HG03571 (cell line): Measurements from ENCODE around the gene TRMT1.

Source experiments
- ATAC-seq: cut with Tn5 transposase; IDR thresholded peaks from one replicate; pipeline ENCODE4 v1.9.1; 2021; ENCODE audit not compliant: unreplicated experiment

TRMT1 gene

DNA sequence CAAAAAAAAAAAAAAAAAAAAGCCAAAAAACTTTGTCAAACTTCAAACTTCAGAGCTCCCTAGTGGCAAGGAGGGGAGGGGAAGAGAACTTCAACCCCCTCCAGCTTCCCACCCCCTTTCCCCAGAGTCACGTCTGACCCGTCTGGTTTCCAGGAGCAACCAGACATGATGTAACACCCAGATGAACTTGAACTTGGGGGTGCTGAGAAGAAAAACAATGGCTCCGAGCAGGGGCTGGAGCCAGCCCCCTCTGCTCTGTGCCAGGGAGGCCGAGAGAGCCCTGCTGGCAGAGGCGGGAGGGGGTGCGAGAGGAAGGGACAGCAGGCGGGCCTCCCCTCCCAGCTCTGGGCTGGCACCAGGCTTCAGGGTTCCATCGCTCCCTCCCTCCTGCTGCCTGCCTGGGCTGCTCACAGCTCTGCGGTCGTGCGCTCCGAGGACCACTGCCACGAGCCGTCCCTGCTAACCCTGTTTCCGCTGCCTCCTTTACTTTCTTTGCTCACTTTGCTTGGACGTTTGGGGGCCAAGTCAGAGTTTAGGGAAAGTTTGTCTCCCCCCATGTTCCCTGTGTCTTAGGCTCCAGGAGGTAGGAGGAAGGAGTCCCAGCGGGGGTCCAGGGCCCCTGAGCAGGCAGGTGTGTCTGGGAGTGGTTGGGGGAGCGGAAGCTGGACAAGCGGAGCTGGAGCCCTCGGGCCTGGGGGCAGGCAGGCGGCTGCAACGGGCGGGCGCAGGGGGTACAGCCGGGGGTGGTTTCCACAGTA lies 25.0 kb downstream of the TRMT1 start:
- ATAC-seq, result no peak

DNA sequence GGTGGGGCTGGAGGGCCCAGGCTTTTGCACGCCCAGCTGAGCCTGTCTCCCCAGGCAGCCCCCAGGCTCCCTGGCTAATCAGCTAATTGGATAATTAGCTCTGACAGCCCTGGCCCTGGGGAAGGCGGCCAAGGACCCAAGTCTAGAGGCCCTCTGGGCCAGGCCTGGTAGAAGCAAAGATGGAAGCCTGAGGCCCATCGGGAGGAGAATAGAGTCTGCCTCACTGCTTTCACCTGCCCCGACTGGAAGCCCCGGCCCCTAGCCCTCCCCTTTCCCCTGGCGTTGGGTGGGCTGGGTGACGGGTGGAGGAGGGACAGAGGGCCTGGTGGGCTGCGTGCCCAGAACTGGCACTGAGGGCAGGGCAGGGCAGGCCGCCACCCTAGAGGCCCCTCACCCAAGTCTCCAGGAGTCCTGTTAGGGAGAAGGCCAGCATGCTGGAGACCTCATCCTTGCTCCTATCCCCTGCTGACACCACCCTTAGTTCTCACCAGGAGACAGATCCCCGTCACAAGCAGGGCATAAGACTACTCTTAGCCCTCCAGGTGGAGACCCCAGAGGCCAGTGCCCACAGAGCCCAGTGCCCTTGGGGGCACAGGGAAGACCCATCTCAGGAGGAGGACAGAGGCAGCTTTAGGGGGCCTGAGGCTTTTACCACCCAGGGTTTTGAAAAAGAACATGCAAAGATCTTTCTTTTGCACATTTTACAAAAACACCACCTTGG lies 25.9 kb downstream of the TRMT1 start:
- no peak for ATAC-seq

DNA sequence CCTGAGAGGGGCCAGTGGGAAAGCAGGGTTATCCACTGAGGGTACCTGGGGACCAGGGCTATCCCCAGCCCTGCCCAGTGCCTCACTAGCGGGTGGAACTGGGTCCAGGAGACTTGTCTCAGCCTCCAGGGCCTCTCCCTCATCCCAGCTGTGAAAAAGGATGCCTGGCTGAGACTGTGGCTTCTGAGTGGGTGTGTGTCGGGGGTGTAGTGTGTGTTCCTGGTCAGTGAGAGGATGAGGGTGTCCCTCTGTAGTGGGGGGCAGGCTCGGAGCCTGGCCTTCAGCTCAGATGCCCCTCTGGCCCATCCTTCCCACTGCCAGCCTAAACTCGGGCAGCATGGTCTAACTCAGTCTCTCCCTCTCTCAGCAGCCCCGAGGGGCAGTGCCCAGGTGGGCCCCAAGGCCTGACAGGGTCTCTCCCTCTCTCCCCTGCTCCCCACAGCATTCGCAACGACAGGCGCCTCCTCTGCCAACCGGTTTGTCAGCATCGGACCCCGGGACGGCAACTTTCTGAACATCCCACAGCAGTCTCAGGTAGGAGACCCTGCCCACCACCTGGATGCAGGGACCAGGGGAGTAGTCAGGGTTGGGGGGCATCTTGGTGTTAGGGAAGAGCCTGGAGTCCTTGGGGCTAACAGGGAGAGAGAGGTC lies 26.6 kb downstream of the TRMT1 start:
- no peak for ATAC-seq

DNA sequence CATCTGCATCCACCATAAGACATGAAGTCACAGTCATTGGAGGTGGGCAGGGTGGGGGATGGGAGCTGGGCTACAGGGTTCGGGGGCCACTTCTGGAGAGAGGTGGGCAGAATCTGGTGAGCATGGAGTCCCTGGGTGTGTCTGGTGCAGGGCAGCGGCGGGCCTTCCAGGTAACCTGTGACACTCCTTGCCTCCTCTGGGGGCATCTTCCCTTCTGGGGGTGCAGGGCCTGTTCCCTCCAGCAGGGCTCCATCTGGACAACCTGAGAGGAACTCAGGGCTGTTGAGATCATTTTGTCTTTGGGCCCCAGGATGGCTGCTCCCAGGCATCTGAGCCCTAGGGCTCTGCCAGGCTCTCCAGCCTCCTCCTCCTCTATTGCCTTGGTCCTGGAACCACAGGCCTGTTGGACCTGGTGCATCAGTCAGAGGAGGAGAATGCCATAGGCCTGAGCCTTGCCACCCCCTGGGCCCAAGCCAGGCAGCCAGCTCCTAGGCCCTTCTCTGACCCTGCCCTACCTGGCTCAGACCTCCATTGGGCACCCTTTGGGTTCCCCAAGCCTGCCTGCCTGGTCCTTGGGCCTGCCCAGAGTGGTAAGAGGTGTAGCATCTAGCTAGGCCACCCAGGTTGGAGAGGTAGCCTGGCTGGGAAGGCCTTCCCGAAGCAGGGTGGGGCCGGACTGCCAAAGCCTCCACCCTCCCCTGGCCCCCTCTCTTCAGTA lies 27.2 kb downstream of the TRMT1 start:
- no peak for ATAC-seq

DNA sequence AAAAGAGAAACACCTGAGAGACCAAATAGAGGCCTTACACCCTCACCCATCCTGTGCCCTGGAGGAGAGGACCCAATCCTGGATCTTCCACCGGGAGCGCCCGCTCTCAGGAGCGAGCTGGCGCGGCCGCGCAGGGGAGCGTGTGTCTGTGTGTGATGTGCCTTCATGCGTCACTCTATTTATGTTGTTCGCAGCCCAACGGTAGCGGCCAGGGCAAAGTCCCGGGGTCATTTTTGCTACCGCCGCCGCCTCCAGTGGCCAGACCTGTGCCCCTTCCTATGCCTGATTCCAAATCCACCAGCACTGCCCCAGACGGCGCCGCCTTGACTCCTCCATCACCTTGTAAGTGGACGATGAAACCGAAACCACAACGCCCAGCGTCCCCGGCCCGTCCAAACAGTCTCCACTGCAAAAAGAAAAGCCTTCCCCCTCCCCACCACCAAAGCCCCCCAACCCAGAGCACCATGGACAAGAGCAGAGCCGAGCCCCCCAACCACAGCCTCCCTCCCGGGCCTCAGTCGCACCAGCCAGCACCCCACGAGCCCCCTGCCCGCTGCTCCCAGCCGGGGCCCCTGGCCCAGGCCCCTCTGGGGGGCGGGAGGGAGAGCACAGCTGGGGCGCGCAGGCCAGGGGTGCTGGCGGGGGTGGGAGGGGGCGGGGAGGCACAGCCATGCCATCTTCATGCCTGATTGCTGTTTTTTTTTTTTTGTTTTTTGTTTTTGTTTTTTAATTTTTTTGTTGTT lies 28.6 kb downstream of the TRMT1 start:
- ATAC-seq, result no peak

- ATAC-seq, result no peak
Observed at GRCh38 chr19:13087295-13087694, 29.2 kb downstream of the TRMT1 start.

DNA sequence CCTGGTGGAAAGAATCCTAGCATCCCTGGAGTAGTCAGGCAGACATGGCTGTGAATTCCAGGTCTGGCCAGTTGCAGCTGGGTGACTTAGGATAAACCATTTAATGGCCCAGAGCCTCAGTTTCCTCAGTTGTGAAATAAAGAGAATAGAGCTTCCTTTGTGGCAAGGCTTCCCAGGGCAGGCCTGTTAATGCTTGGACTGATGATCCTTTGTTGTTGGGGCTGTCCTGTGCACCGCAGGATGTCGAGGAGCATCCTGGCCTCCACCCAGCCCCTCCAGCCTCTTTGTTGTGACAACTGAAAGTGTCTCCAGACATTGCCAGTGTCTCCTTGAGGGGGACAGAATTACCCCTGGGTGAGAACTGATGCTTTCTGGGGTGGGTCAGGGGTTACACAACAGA lies 30.2 kb downstream of the TRMT1 start:
- no peak for ATAC-seq

DNA sequence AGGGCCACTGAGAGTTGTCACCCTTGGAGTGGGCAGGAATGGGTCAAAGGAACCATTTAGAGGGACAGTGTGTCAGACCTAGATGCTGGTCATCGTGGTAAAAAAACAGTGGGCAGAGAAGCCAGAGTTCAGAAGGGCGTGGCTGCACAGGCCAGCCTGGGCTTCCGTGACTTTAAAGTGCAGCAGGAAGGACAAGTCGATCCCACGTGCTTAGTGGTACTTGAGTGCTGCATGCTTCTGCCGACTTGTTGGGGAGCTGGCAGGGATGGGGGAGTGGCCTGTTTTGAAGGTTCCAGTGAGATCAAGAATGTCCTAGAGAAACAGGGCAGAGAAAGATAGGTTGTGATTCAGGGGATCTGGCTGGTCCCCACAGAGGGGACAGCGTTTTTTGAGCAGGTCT lies 30.9 kb downstream of the TRMT1 start:
- no peak for ATAC-seq

DNA sequence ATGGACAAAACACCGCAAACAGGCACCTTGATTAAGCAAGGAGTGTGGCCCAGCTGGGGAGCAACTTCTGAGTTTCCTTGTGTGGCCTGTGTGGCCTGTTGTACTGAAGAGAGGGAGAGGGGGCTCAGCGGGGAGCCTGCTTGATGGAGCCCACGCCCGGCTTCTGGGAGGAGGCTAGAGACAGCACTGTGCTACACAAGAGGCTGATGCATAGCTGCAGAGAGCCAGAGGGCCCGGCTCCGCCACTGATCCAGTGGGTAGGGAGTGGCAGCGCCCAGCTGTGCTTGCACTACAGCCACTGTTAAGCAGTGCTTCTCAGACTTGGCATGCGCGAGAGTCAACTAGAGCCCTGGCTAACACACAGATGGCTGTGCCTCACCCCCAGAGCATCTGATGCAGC lies 32.9 kb downstream of the TRMT1 start:
- ATAC-seq, result no peak

DNA sequence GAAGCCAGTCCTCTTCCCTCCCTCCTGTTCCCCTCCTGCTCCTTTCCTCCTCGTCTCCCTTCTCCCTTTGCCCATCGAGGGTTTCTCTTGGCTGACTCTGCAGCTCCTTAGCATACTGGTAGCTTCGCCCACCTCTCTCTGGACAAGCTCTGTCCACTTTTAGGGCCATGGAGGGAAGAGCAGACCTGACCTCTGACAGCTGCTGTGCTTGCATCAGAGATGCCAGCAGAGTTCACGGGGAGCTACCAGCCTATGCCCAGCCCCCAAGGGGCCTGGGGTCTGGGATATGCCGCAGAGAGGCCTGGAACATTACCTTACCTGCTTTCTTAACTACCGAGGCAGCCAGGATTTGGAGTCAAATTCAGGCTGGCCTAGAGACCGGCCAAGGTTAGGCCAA lies 33.5 kb downstream of the TRMT1 start:
- no peak for ATAC-seq

DNA sequence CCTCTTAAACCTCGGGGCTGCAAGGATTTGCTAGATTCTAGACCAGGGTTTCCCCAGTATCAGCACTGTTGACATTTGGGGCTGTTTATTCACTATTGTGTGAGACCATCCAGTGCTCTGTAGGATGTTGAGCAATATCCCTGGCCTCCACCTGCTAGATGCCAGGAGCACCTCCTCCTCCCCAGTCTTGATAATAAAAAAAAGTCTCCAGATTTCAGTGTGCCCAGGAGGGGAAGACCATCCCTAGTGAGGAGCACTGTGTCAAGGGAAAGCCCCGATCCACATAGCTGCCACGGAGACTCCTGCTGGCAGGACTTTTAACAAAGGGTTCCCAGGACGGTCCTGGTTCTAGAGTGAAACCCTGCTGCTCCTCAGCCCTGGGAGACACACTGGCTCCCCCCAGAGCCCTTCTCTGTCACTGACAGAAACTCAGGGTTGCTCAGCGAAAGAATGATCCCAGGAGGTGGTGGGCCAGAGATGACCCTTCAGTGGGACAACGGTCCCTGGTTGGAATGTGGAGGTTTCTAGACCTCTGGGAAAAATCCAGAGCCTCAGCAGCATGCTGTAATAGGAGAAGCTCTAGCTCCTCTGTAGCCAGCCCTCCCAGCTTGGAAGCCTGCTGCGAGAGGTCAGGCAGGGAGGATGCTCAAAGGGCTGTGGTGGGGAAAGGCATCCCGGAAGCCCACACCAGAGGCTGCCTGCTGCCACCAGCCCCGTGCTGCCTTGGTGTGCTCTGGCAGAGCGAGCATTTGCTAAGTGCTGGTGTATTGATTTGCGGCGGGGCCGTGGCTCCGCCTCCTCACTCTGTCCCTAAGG lies 34.1 kb downstream of the TRMT1 start:
- no peak for ATAC-seq

DNA sequence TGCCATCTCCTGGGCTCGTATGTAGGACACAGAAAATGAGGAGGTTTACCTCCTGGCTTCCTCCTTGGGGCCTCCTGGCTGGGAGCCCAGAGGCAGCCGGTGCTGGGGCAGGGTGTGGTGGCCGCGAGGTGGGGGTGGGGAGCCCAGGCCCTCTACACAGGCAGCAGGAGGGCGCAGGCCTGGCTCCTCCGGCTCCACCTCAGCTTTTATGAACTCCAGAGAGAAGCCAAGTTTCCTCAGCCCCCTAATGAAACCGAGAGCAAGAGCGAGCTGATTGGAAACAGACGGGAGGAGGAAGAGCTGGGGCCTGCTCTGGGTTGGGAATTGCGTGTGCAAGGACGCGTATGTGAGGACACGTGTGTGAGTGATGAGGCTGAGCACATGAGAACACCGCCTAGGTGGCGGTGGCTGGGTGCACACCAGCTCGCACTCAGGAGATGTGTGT lies 37.0 kb downstream of the TRMT1 start:
- ATAC-seq, result no peak

DNA sequence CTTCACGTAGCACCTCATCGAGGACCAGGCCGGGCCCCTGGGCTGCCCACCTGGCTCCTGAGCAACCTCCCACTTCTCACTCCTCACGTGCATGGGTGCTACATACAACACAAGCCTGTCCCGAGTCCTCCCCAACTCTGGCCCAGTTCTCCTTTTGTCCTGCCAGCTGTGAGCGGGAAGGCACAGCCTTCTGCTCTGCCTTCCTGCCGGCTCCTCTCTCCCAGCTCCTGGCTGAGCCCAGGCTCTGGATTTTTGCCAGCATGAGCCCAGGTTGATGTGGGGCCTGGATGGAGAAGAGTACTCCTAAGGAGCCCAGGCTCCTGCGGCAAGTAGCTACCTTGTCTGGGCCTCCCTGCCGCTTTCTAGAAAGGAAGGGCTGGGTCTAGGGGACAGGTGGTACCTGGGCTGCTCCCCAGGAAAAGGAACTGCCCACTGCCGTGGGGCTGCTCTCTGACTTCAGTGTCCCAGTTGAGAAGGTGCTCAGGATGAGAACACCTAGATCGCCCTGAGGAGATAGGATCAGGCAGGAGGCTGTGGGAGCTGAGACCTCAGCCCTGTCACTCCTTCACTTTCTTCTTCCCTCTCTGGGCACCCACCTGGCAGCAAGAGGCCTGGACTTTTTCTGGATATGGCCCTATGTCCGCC lies 37.5 kb downstream of the TRMT1 start:
- no peak for ATAC-seq

DNA sequence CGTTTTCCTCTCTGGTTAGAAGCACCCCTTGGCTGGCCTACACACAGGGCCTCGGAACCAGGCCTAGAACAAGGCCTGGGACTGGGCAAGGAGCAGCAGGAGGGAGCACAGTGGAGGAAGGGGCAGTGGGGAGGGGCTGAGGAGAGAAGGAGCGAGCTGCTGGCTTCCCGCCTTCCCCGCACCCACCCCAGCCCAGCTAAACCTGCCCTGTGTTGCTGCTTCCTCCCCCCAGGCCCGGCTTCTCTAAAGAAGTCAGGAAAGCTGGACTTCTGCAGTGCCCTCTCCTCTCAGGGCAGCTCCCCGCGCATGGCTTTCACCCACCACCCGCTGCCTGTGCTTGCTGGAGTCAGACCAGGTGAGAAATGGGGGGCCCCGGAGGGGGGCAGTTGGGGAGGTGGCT lies 38.2 kb downstream of the TRMT1 start:
- no peak for ATAC-seq

DNA sequence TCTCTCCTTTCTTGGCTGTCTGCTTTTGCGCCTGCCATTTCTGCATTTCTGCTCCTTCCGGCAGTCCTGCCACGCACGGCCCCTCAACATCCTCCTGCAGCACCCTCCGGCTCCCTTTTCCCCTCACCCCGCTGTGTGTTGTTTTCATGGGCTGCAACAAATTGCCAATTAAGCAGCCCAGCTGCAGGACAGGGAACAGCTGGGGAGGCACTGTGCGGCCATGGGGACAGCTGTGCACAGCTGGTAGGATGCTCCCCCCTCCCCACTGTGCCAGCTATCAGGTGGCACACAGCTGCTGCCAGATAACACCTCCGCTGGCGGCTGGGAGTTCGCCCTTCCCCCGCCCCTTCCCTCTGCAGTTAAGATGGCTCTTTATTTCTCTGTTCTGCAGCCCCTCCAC lies 39.3 kb downstream of the TRMT1 start:
- ATAC-seq, result no peak

GRCh38 chr19:13076787-13077186 lies 39.8 kb downstream of the TRMT1 start:
- no peak for ATAC-seq

- ATAC-seq, result no peak
Observed at GRCh38 chr19:13076320-13076719, 40.2 kb downstream of the TRMT1 start.

DNA sequence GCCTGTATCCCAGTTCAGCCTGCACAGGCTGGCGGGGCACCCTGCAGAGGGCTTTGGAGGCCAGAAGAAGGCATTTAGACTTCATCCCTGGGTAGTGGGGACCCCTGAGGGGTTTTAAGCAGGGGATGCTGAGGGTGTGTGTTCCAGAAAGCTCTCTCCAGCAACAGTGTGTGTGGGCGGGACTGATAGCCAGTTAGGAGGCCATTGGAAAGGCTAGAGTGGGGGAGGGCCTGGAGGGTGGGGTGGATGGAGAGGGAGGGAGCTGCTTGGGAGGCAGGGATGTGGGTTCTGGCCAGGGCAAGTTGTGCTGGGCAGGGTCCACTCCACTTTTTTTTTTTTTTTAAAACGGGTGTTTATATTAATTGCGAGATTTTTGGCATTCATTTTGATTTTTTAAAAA lies 42.2 kb downstream of the TRMT1 start:
- no peak for ATAC-seq

GRCh38 chr19:13073263-13073662 lies 43.3 kb downstream of the TRMT1 start:
- no peak for ATAC-seq
